ENCODE results near the gene SLC34A3.

- TF ChIP-seq EZH2 (IDR thresholded peaks at IDR 0.05; ENCODE audit: insufficient read depth, low read length), result no peak
- TF ChIP-seq CTCF (IDR thresholded peaks at IDR 0.05; ENCODE audit: insufficient read depth, low read depth, low read length), result no peak
Measured at GRCh38 chr9:137182836-137183235, 47.9 kb upstream of the SLC34A3 start.
